K562 (cell line): Measurements from ENCODE around the gene HUS1.

Experiments
- E2F6 ChIP-seq, 2 experiments: IDR thresholded peaks; 2 replicates each; pipeline ENCODE4 v1.6.1; 2011; ENCODE audit warnings: borderline replicate concordance in 1 of 2, control low read depth in 1 of 2, low read depth in 1 of 2, low read length in 1 of 2, mild to moderate bottlenecking in 1 of 2, mixed read lengths in 1 of 2, moderate library complexity in 1 of 2; ENCODE audit not compliant: insufficient read depth in 1 of 2, insufficient read length in 1 of 2, poor library complexity in 1 of 2, severe bottlenecking in 1 of 2; ENCODE audit errors: extremely low read depth in 1 of 2
- NFXL1 ChIP-seq: fragments of 450-650 bp; formaldehyde crosslinking; IDR thresholded peaks from 2 replicates; pipeline ENCODE4 v1.4.0; 2021; ENCODE audit warnings: mild to moderate bottlenecking
- PRDM10 ChIP-seq: fragments of 450-650 bp; IDR thresholded peaks from 2 replicates; pipeline ENCODE4 v1.6.1; 2018; ENCODE audit not compliant: partially characterized antibody
- TARDBP ChIP-seq: fragments of 450-650 bp; IDR thresholded peaks from 2 replicates; pipeline ENCODE4 v1.6.1; 2016
- ZBTB12 ChIP-seq: fragments of 250-450 bp; sonication (Bioruptor Pico); IDR thresholded peaks from 2 replicates; pipeline ENCODE4 v1.4.0; 2020
- ZNF407 ChIP-seq: fragments of 450-650 bp; IDR thresholded peaks from 2 replicates; pipeline ENCODE4 v1.6.1; 2016; ENCODE audit warnings: low read depth
- ZNF592 ChIP-seq: fragments of 450-650 bp; IDR thresholded peaks from 2 replicates; pipeline ENCODE4 v1.6.1; 2017; ENCODE audit warnings: antibody characterized with exemption, mild to moderate bottlenecking
- ZNF830 ChIP-seq: fragments of 250-450 bp; sonication (Bioruptor Pico); IDR thresholded peaks from 2 replicates; pipeline ENCODE4 v1.5.0; 2021; ENCODE audit warnings: mild to moderate bottlenecking

- no peak for TF ChIP-seq E2F6 (IDR thresholded peaks at IDR 0.05; ENCODE audit: borderline replicate concordance in 1 of 2, extremely low read depth in 1 of 2, insufficient read depth in 1 of 2, insufficient read length in 1 of 2, low read depth in 1 of 2, low read length in 1 of 2, poor library complexity in 1 of 2, severe bottlenecking in 1 of 2)
- no peak for TF ChIP-seq PRDM10
- TF ChIP-seq ZNF830 = no peak
- TF ChIP-seq ZNF592 = no peak
- no peak for TF ChIP-seq TARDBP
- no peak for TF ChIP-seq NFXL1
- TF ChIP-seq ZNF407 = no peak
- TF ChIP-seq ZBTB12 (CRISPR knock-in tag) = no peak
These were observed 40.7 kb downstream of the HUS1 start for GRCh38 chr7:47938574-47939165.
